GM12864 (cell line): ENCODE data around the gene SLC37A2.
A peak's percentile ranks its signal among the peaks of the same experiment; 100 is the strongest.

ENCODE experiments used
- DNase-seq: peaks from one replicate; pipeline ENCODE4 v3.0.0-alpha.2; 2011; ENCODE audit warnings: low read depth
- H3K4me3 ChIP-seq: 2 replicates; pipeline ENCODE4 v1.5.1; 2011; ENCODE audit warnings: mild to moderate bottlenecking, low read depth, low read length, control low read depth
- CTCF ChIP-seq: IDR thresholded peaks from 2 replicates; pipeline ENCODE4 v1.5.1; 2011; ENCODE audit warnings: low read depth, mild to moderate bottlenecking, moderate library complexity, low read length, control low read depth, inconsistent platforms; ENCODE audit errors: missing control alignments

Gene SLC37A2

GRCh38 chr11:125108469-125108868 lies 45.4 kb downstream of the SLC37A2 start:
- H3K4me3 ChIP-seq, result no peak overlapping the region
- TF ChIP-seq CTCF, result no peak
- DNase-seq, result no peak

GRCh38 chr11:125110506-125110905 lies 47.4 kb downstream of the SLC37A2 start:
- H3K4me3 ChIP-seq, result peak overlapping the region; percentile 84
- TF ChIP-seq CTCF, result no peak
- DNase-seq, result no peak

GRCh38 chr11:125111001-125111342 lies 47.9 kb downstream of the SLC37A2 start:
- peak overlapping the region; percentile 84 for H3K4me3 ChIP-seq
- TF ChIP-seq CTCF, result no peak
- no peak for DNase-seq

- peak; percentile 98 for DNase-seq
- H3K4me3 ChIP-seq, result peak within 1 kb of the TSS; percentile 84
- TF ChIP-seq CTCF, result no peak
Measured at GRCh38 chr11:125111343-125112207, 48.5 kb downstream of the SLC37A2 start, which contains the start of gene TMEM218. Gene TMEM218, minus strand, starts transcription at chr11:125111626. Its CDS starts 9,385 bp downstream, at chr11:125102241.

GRCh38 chr11:125112208-125112604 lies 49.1 kb downstream of the SLC37A2 start:
- no peak for DNase-seq
- TF ChIP-seq CTCF, result no peak
- H3K4me3 ChIP-seq, result peak overlapping the region; percentile 44

- DNase-seq, result no peak
- no peak overlapping the region for H3K4me3 ChIP-seq
- TF ChIP-seq CTCF, result no peak
Measured at GRCh38 chr11:125114518-125114917, 51.4 kb downstream of the SLC37A2 start.

- no peak for TF ChIP-seq CTCF
- H3K4me3 ChIP-seq, result no peak overlapping the region
- no peak for DNase-seq
Measured at GRCh38 chr11:125117429-125117828, 54.3 kb downstream of the SLC37A2 start.
